ENCODE measurements around the gene RIPOR3.

RIPOR3 gene

DNA sequence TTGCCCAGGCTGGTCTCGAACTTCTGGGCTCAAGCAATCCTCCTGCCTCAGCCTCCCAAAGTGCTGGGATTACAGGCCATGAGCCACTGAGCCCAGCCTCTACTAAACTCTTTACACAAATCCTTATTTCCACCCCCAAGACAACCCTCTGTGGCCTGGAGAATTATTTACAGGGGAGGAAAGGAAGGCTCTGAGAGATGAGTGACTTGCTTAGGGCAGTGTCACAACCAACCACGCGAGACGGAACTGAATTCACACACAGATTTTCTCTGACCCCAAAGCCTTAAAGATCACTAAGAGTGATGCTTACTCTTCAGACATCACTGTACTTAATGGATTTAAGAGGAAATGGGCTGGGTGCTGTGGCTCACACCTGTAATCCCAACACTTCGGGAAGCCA is 86.2 kb downstream of the RIPOR3 start:
- no peaks in the 10 kb centered on the region for H3K9me3 ChIP-seq (ENCODE audit: severe bottlenecking)
- H3K4me1 ChIP-seq (ENCODE audit: insufficient read depth, poor library complexity, severe bottlenecking): no peaks in the 10 kb centered on the region
- H3K27ac ChIP-seq (ENCODE audit: poor library complexity, severe bottlenecking): no peak overlapping the region
- H3K27me3 ChIP-seq (ENCODE audit: insufficient read depth, poor library complexity, severe bottlenecking): no peaks in the 10 kb centered on the region
- no peaks in the 10 kb centered on the region for H3K36me3 ChIP-seq (ENCODE audit: low read depth)
- no peak for DNase-seq (ENCODE audit: low spot score)
- TF ChIP-seq, protein P1, sequence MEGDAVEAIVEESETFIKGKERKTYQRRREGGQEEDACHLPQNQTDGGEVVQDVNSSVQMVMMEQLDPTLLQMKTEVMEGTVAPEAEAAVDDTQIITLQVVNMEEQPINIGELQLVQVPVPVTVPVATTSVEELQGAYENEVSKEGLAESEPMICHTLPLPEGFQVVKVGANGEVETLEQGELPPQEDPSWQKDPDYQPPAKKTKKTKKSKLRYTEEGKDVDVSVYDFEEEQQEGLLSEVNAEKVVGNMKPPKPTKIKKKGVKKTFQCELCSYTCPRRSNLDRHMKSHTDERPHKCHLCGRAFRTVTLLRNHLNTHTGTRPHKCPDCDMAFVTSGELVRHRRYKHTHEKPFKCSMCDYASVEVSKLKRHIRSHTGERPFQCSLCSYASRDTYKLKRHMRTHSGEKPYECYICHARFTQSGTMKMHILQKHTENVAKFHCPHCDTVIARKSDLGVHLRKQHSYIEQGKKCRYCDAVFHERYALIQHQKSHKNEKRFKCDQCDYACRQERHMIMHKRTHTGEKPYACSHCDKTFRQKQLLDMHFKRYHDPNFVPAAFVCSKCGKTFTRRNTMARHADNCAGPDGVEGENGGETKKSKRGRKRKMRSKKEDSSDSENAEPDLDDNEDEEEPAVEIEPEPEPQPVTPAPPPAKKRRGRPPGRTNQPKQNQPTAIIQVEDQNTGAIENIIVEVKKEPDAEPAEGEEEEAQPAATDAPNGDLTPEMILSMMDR (IDR thresholded peaks at IDR 0.05; ENCODE audit: poor library complexity, severe bottlenecking): no peak
- H3K4me3 ChIP-seq (ENCODE audit: severe bottlenecking): no peak overlapping the region
- no peak for ATAC-seq (ENCODE audit: low read depth)

DNA sequence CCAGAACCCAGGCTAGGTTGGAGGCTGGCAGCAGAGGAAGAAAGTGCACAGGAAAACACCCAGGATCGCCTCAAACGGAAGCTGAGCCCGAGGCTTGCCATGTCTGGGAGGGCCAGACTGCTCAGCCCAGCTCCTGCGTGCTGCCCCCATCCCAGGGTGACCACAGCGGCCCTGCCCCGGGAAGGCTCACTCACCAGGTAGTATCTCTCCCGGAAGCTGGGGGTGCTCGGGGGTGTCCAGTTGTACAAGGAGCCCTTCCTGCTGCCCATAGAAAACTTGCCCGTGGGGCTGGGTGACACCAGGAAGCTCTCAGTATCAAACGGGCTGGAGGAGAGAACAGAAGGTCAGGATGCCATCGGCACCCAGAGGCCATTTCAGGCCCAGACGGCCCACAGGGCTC is 86.9 kb downstream of the RIPOR3 start:
- no peaks in the 10 kb centered on the region for H3K36me3 ChIP-seq (ENCODE audit: low read depth)
- no peaks in the 10 kb centered on the region for H3K27me3 ChIP-seq (ENCODE audit: insufficient read depth, poor library complexity, severe bottlenecking)
- TF ChIP-seq, protein P1 (IDR thresholded peaks at IDR 0.05; ENCODE audit: poor library complexity, severe bottlenecking): no peak
- H3K27ac ChIP-seq (ENCODE audit: poor library complexity, severe bottlenecking): no peak overlapping the region
- H3K4me1 ChIP-seq (ENCODE audit: insufficient read depth, poor library complexity, severe bottlenecking): no peaks in the 10 kb centered on the region
- H3K4me3 ChIP-seq (ENCODE audit: severe bottlenecking): no peak overlapping the region
- DNase-seq (ENCODE audit: low spot score): peak; percentile 85
- H3K9me3 ChIP-seq (ENCODE audit: severe bottlenecking): no peaks in the 10 kb centered on the region
- ATAC-seq (ENCODE audit: low read depth): no peak

DNA sequence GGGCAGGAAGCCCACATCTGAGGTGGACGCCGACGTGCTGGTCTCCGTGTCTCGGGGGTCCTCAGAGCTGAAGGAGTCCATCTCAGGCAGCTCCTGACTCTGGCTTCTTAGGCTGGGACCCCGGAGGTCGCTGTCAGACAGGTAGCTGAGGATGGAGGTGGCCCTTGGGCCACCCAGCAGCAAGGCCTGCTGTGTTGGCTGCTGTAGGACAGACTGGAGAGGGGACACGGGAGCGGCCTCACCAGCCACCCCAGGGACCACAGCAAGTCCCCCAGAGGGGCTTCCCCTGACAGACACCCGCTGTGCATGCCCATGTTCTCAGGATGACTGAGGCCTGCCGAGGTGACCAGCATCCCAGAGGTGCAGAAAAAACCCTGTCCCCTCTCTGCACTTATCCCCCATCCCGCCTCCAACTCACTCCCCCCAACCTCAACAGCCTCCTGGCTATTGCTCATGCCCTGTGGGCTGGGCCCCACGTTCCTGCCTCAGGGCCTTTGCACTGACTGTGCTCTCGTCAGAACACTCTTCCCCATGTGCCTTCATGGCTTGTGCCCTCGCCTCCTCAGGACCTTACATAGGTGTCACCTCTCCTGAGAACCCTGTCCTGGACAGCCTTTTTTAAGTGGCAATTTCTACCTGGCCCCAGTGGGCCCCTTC is 88.8 kb downstream of the RIPOR3 start:
- TF ChIP-seq, protein P1 (IDR thresholded peaks at IDR 0.05; ENCODE audit: poor library complexity, severe bottlenecking): no peak
- Histone ChIP-seq H3K4me3 (ENCODE audit: severe bottlenecking) (no peak overlapping the region), H3K27ac (ENCODE audit: poor library complexity, severe bottlenecking) (no peak overlapping the region)

DNA sequence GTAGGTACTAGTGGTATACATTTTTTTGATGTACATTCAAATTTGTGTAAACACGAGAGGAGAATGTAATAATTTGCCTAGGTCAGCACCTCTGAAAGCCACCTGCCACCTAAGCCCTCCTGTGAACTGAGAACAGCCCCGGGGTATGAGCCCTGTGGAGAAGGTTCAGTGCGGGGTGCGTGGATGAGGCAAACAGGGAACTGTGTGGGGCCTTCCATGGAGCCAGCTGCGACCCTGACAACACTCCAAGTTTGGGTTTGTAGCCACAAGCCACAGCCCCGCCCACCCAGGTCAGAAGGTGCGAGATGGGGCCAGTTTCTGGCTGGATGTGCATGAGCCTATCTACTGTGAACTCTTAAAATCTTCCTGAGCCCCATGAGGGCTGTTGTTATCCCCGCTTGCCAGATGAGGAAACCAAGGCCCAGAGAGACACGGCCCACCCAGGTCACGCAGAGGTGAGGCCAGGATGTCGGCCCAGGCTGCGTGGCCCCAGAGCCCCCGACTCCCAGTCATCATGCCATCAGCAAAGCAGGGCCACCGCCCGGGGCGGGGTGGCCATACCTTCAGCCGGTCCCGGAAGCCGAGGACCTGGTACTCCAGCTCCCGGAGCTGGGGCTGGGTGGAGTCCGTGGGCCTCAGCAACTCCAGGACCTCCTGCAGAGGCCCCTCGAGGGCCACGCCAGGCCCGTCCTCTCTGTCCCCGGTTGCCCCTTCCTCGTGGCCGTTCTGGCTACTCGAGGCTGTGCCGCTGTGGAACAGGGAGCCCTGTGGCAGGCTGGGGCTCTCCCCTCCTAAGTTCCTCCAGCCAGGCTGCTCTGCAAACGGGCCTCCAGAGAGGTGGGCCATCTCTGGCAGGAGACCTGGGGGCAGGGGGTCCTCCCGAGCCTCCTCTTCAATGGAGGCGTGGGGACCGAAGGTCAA is 89.6 kb downstream of the RIPOR3 start:
- H3K4me1 ChIP-seq (ENCODE audit: insufficient read depth, poor library complexity, severe bottlenecking): no peaks in the 10 kb centered on the region
- H3K27me3 ChIP-seq (ENCODE audit: insufficient read depth, poor library complexity, severe bottlenecking): no peaks in the 10 kb centered on the region
- H3K27ac ChIP-seq (ENCODE audit: poor library complexity, severe bottlenecking): no peak overlapping the region
- no peak overlapping the region for H3K4me3 ChIP-seq (ENCODE audit: severe bottlenecking)
- TF ChIP-seq, protein P1 (IDR thresholded peaks at IDR 0.05; ENCODE audit: poor library complexity, severe bottlenecking): no peak
- no peaks in the 10 kb centered on the region for H3K9me3 ChIP-seq (ENCODE audit: severe bottlenecking)
- H3K36me3 ChIP-seq (ENCODE audit: low read depth): no peaks in the 10 kb centered on the region
- ATAC-seq (ENCODE audit: low read depth) (no peak), DNase-seq (ENCODE audit: low spot score) (peak; percentile 83)

More for the DNA sequence above, 88.8 kb downstream of the RIPOR3 start:
- Histone ChIP-seq H3K27me3 (ENCODE audit: insufficient read depth, poor library complexity, severe bottlenecking) (no peaks in the 10 kb centered on the region), H3K9me3 (ENCODE audit: severe bottlenecking) (no peaks in the 10 kb centered on the region), H3K4me1 (ENCODE audit: insufficient read depth, poor library complexity, severe bottlenecking) (no peaks in the 10 kb centered on the region), H3K36me3 (ENCODE audit: low read depth) (no peaks in the 10 kb centered on the region)
- ATAC-seq (ENCODE audit: low read depth) (no peak), DNase-seq (ENCODE audit: low spot score) (peak; percentile 81)
